Heart left ventricle (tissue), 16 donors: ENCODE results near the gene NAA80. TPM values are rescaled to one million over a fixed set of nuclear protein-coding genes. Genes with fewer than 3 reads are reported as not detected.

ENCODE experiments used
- ATAC-seq, 4 donors: fragments of 200-7000 bp; cut with Tn5 transposase; one replicate each; pipeline ENCODE4 v1.9.1; 2020 to 2022; ENCODE audit warnings: moderate library complexity in 4 of 4, mild to moderate bottlenecking in 3 of 4, moderate number of reproducible peaks in 1 of 4
- DNase-seq, 5 donors: peaks; one replicate each; pipeline ENCODE4 v3.0.0-alpha.2; 2020
- H3K27ac ChIP-seq, 12 donors: fragments of 200-600 bp; sonication (generic) in 4 of 12; one replicate each; pipeline versions ENCODE4 v1.5.0 to v1.8.0; 2016 to 2022; ENCODE audit warnings: mild to moderate bottlenecking in 2 of 12
- H3K27me3 ChIP-seq, 9 donors: fragments of 200-600 bp; sonication (generic) in 2 of 9; one replicate each; pipeline versions ENCODE4 v1.5.1 to v1.8.0; 2016 to 2022; ENCODE audit warnings: mild to moderate bottlenecking in 3 of 9
- H3K36me3 ChIP-seq, 9 donors: fragments of 200-600 bp; sonication (generic) in 2 of 9; one replicate each; pipeline versions ENCODE4 v1.5.0 to v1.8.0; 2018 to 2022; ENCODE audit warnings: mild to moderate bottlenecking in 2 of 9
- H3K4me1 ChIP-seq, 12 donors: fragments of 200-600 bp; sonication (generic) in 4 of 12; one replicate each; pipeline versions ENCODE4 v1.5.0 to v1.8.0; 2016 to 2022; ENCODE audit warnings: mild to moderate bottlenecking in 3 of 12
- H3K4me3 ChIP-seq, 12 donors: fragments of 200-600 bp; sonication (generic) in 4 of 12; one replicate each; pipeline versions ENCODE4 v1.5.0 to v1.8.0; 2017 to 2022; ENCODE audit warnings: mild to moderate bottlenecking in 9 of 12, moderate library complexity in 4 of 12
- H3K9me3 ChIP-seq, 12 donors: fragments of 200-600 bp; sonication (generic) in 4 of 12; one replicate each; pipeline versions ENCODE4 v1.5.0 to v1.8.0; 2016 to 2022; ENCODE audit warnings: mild to moderate bottlenecking in 1 of 12
- CTCF ChIP-seq, 12 donors: fragments of 200-600 bp; sonication (generic) in 4 of 12; IDR thresholded peaks; one replicate each; pipeline versions ENCODE4 v1.5.0 to v1.8.0; 2018 to 2022; ENCODE audit warnings: antibody characterized with exemption in 12 of 12, mild to moderate bottlenecking in 5 of 12
- POLR2A ChIP-seq, 2 donors: fragments of 450-650 bp; IDR thresholded peaks; one replicate each; pipeline ENCODE4 v1.6.1; 2017; ENCODE audit warnings: antibody characterized with exemption in 2 of 2, mild to moderate bottlenecking in 2 of 2, moderate library complexity in 2 of 2
- WGBS, 4 donors: extraction: QIAGEN DNeasy Blood & Tissue Kit in 2 of 4; methylation state at CpG; one replicate each; pipeline versions ENCODE4 v1.1.5 to v1.1.7; 2013 to 2018; 5-methylcytosine and 5-hydroxymethylcytosine counted together
- intact Hi-C, 10 donors: fragments of 100-400 bp; cut with DNase I; formaldehyde crosslinking; loops; one replicate each; pipeline versions ENCODE4 v1.11.1 to v1.14.2; 2022
- long read RNA-seq, 3 donors: library from polyadenylated mRNA; unstranded; transcript quantifications; one replicate each; pipeline ENCODE4 v2.0.0, GENCODE V29; 2020 to 2021
- polyA plus RNA-seq, 2 donors: library from polyadenylated mRNA; stranded (reverse); fragments of 200-250 nt; gene quantifications; one replicate each; pipeline ENCODE4 v1.2.3, GENCODE V29; 2013
- total RNA-seq, 9 donors: library from RNA; depleted of rRNA in 2 of 9; stranded (reverse); fragments of >200 nt in 2 of 9; fragmentation: NEBNext Ultra II Directional in 3 of 9; extraction: Animal tissue kit (Norgen Biotek cat#: 25700) in 3 of 9; gene quantifications; one replicate each; pipeline versions ENCODE4 v1.1.0 to v1.2.4, GENCODE V29; 2016 to 2023
- donor health status: ischemic (EF 13 %, LVEDD 7.1; RV severe dilation, severe dysfunction).
- donor health status: healthy with polysubstance abuse.
- donor health status: DM: no; HTN: yes; CAD: no.
- donor health status: DM: no; HTN: no; CAD: no.
- donor health status: ischemic (EF 25% LVEDD 6.9; RV normal size, moderate dysfunction).
- donor health status: ischemic (EF 25% LVEDD 5.7; RV mildly dilated, moderate dysfunction).
- donor health status: healthy.
- donor health status: DM: yes; HTN: yes; CAD: no.
- donor health status: ischemic (EF 35%, LVEDD 5.7; RV mildly dilated, moderate dysfunction).
- donor health status: nonischemic (EF 11% LVEDD 7.7; RV severe dilation, severe dysfunction).
- donor health status: DM: yes; HTN: yes; CAD: no.
- donor health status: PGD.
- donor health status: ischemic (EF 29% LVEDD 5.4; RV normal size, mild dysfunction).
- donor health status: nonischemic (EF 23%, LVEDD 6.1; RV moderate dilation, normal function).

NAA80 gene
- total RNA-seq = 10 to 100 TPM in 4 of 9 donors, 1 to 10 TPM in 5; 8.0 to 13.9 (median 9.8) TPM
- 10 to 100 TPM in 1 of 2 donors, 1 to 10 TPM in 1; 5.0 to 10.4 TPM for polyA plus RNA-seq
- long read RNA-seq, donor 1, partial matches to known transcripts = 0 of 6 reads
- long read RNA-seq, donor 1, other reads (novel, unspliced or antisense) = 4 of 6 reads
- long read RNA-seq, donor 2, partial matches to known transcripts = 0 of 5 reads
- long read RNA-seq, donor 2, other reads (novel, unspliced or antisense) = 1 of 5 reads
- long read RNA-seq, donor 3, partial matches to known transcripts = 0 of 3 reads
- long read RNA-seq, donor 3, other reads (novel, unspliced or antisense) = 2 of 3 reads

GRCh38 chr3:50298836-50299637, at the start of gene NAA80, which contains the start of gene HYAL3:
TSS of gene NAA80 (minus strand) at chr3:50299405. CDS start at chr3:50297463, 1,942 bp downstream.
TSS of gene HYAL3 (minus strand) at chr3:50299405. CDS start at chr3:50295602, 3,803 bp downstream.
- H3K9me3 ChIP-seq = no peaks in the 10 kb centered on the region
- peaks cover 11 to 58% (median 43%) of the 10 kb centered on the region in 12 donors for H3K4me1 ChIP-seq
- peak within 1 kb of the TSS; percentile 75 to 97 (median 94) for H3K27ac ChIP-seq
- peak within 1 kb of the TSS; percentile 16 to 81 (median 67) for H3K4me3 ChIP-seq
- intact Hi-C loops = loop anchor here in 1 of 10 donors (10.0 kb wide), 1 partner anchor 364 kb away; no protein-coding TSS in a partner anchor
- H3K27me3 ChIP-seq = no peaks in the 10 kb centered on the region
- DNase-seq = peak; percentile 99
- peak; percentile 88 to 98 for TF ChIP-seq POLR2A (IDR thresholded peaks at IDR 0.05)
- peak in 8 of 12 donors; percentile 17 to 48 (median 39) for TF ChIP-seq CTCF (IDR thresholded peaks at IDR 0.05)
- ATAC-seq = peak; percentile 87 to 91 (median 88)
- peaks cover 0 to 15% (median 0%) of the 10 kb centered on the region in 9 donors for H3K36me3 ChIP-seq
- WGBS, 4 donors = 0 to 1% (median 0%) methylated on average over 27 to 61 of the region's 61 CpGs

GRCh38 chr3:50347187-50347813, 48.1 kb upstream of the NAA80 start:
- Histone ChIP-seq H3K27ac (no peak overlapping the region), H3K27me3 (no peaks in the 10 kb centered on the region), H3K4me3 (no peak overlapping the region), H3K9me3 (no peaks in the 10 kb centered on the region), H3K4me1 (peaks cover 5 to 50% (median 37%) of the 10 kb centered on the region in 12 donors), H3K36me3 (peaks cover 0 to 18% (median 11%) of the 10 kb centered on the region in 9 donors)
- ATAC-seq = no peak
- intact Hi-C loops = loop anchor here in 9 of 10 donors (1.0 to 10.0 kb wide), 5 partner anchors 85 to 1038 kb away; partner anchors contain the start of genes CISH (in 2 of the 9) and MANF (in 1 of the 9)
- TF ChIP-seq POLR2A (IDR thresholded peaks at IDR 0.05) (no peak), CTCF (IDR thresholded peaks at IDR 0.05) (peak; percentile 46 to 74 (median 65))
- peak; percentile 58 to 76 (median 73) for DNase-seq
- 27 to 29% (median 28%) methylated on average over 14 of the region's 14 CpGs for WGBS, 4 donors

GRCh38 chr3:50345586-50346234, 46.5 kb upstream of the NAA80 start, which contains the start of gene ZMYND10:
TSS of gene ZMYND10 (minus strand) at chr3:50345732. CDS start at chr3:50345579, 153 bp downstream.
- intact Hi-C loops = loop anchor here in 7 of 10 donors (2.0 to 10.0 kb wide), 4 partner anchors 87 to 1039 kb away; partner anchors contain the start of genes CISH (in 2 of the 7) and MANF (in 1 of the 7)
- ATAC-seq (peak in 3 of 4 donors; percentile 21 to 40 (median 29)), DNase-seq (peak; percentile 70 to 89 (median 78))
- 8 to 19% (median 14%) methylated on average over 25 to 45 of the region's 45 CpGs for WGBS, 4 donors
- peaks cover 0 to 17% (median 9%) of the 10 kb centered on the region in 9 donors for H3K36me3 ChIP-seq
- no peaks in the 10 kb centered on the region for H3K27me3 ChIP-seq
- no peak for TF ChIP-seq POLR2A (IDR thresholded peaks at IDR 0.05)
- TF ChIP-seq CTCF (IDR thresholded peaks at IDR 0.05) = no peak
- no peak within 1 kb of the TSS for H3K27ac ChIP-seq
- H3K4me1 ChIP-seq = peaks cover 2 to 53% (median 34%) of the 10 kb centered on the region in 12 donors
- H3K4me3 ChIP-seq = peak within 1 kb of the TSS in 10 of 12 donors; percentile 4 to 57 (median 47)
- H3K9me3 ChIP-seq = no peaks in the 10 kb centered on the region
